GM18873 (cell line): Measurements from ENCODE around the gene PTK7.
"Not testable (repeated sequence)": the region's sequence is repeated elsewhere in the genome, so short reads cannot be mapped to it uniquely, and the experiment has no call there.

ENCODE experiments used
- ATAC-seq: cut with Tn5 transposase; IDR thresholded peaks from one replicate; pipeline ENCODE4 v1.9.1; 2021; ENCODE audit warnings: mild to moderate bottlenecking, moderate library complexity, moderate number of reproducible peaks; ENCODE audit not compliant: unreplicated experiment, low FRiP score

Gene PTK7

GRCh38 chr6:43113431-43114260 lies 37.5 kb downstream of the PTK7 start:
- ATAC-seq: no peak

GRCh38 chr6:43115365-43115764 lies 39.3 kb downstream of the PTK7 start:
- ATAC-seq: no peak

GRCh38 chr6:43117466-43117865 lies 41.4 kb downstream of the PTK7 start:
- not testable (repeated sequence) for ATAC-seq

GRCh38 chr6:43119482-43119881 lies 43.4 kb downstream of the PTK7 start:
- no peak for ATAC-seq

GRCh38 chr6:43120101-43120763 lies 44.1 kb downstream of the PTK7 start:
- no peak for ATAC-seq

GRCh38 chr6:43120944-43121913 lies 45.1 kb downstream of the PTK7 start:
- no peak for ATAC-seq

GRCh38 chr6:43122146-43122545 lies 46.0 kb downstream of the PTK7 start:
- no peak for ATAC-seq

GRCh38 chr6:43123461-43124314 lies 47.6 kb downstream of the PTK7 start:
- ATAC-seq: no peak

GRCh38 chr6:43124481-43124880 lies 48.4 kb downstream of the PTK7 start:
- ATAC-seq: no peak

- ATAC-seq: no peak
Measured at GRCh38 chr6:43125119-43125518, 49.0 kb downstream of the PTK7 start.

GRCh38 chr6:43125555-43125954 lies 49.4 kb downstream of the PTK7 start:
- no peak for ATAC-seq

GRCh38 chr6:43127180-43127579 lies 51.1 kb downstream of the PTK7 start:
- ATAC-seq: no peak

GRCh38 chr6:43127877-43128276 lies 51.8 kb downstream of the PTK7 start:
- ATAC-seq: no peak

- ATAC-seq: no peak
Measured at GRCh38 chr6:43128926-43129325, 52.8 kb downstream of the PTK7 start.

GRCh38 chr6:43129434-43130194 lies 53.5 kb downstream of the PTK7 start:
- no peak for ATAC-seq

- ATAC-seq: no peak
Measured at GRCh38 chr6:43130429-43130828, 54.3 kb downstream of the PTK7 start.

GRCh38 chr6:43131379-43131778 lies 55.3 kb downstream of the PTK7 start:
- ATAC-seq: not testable (repeated sequence)

- ATAC-seq: no peak
Measured at GRCh38 chr6:43138267-43138666, 62.2 kb downstream of the PTK7 start.

GRCh38 chr6:43139973-43140372 lies 63.9 kb downstream of the PTK7 start:
- not testable (repeated sequence) for ATAC-seq
